Liver (tissue), 3 donors: ENCODE measurements around the gene CHEK1.
"Not testable (repeated sequence)": the region's sequence is repeated elsewhere in the genome, so short reads cannot be mapped to it uniquely, and the experiment has no call there.

Source experiments
- CTCF ChIP-seq: fragments of 150-350 bp; IDR thresholded peaks from 2 replicates; pipeline ENCODE4 v1.5.1; 2017; ENCODE audit warnings: improper control_type of control experiment, low read depth, low read length; ENCODE audit not compliant: missing input control
- EGR1 ChIP-seq, 2 donors: IDR thresholded peaks; 2 replicates each; pipeline ENCODE4 v1.6.1; 2016 to 2018; ENCODE audit warnings: antibody characterized with exemption in 2 of 2, low read depth in 2 of 2
- FOXA1 ChIP-seq: IDR thresholded peaks from 2 replicates; pipeline ENCODE4 v1.6.1; 2016; ENCODE audit warnings: antibody characterized with exemption
- GABPA ChIP-seq, 2 donors: IDR thresholded peaks in 1 of 2; conservative IDR thresholded peaks in 1 of 2; 2 replicates each; pipeline ENCODE4 v1.6.1; 2016; ENCODE audit warnings: antibody characterized with exemption in 2 of 2, mild to moderate bottlenecking in 1 of 2, moderate library complexity in 1 of 2
- JUND ChIP-seq, 2 donors: IDR thresholded peaks; 2 replicates each; pipeline ENCODE4 v1.6.1; 2016; ENCODE audit warnings: antibody characterized with exemption in 2 of 2
- MAX ChIP-seq: IDR thresholded peaks from 2 replicates; pipeline ENCODE4 v1.6.1; 2016; ENCODE audit warnings: antibody characterized with exemption
- RAD21 ChIP-seq, 2 donors: IDR thresholded peaks; 2 replicates each; pipeline ENCODE4 v1.6.1; 2016; ENCODE audit warnings: antibody characterized with exemption in 2 of 2, mild to moderate bottlenecking in 2 of 2
- REST ChIP-seq: IDR thresholded peaks from 2 replicates; pipeline ENCODE4 v1.6.1; 2016; ENCODE audit warnings: antibody characterized with exemption, mild to moderate bottlenecking
- TAF1 ChIP-seq: conservative IDR thresholded peaks from 2 replicates; pipeline ENCODE4 v1.6.1; 2016; ENCODE audit warnings: antibody characterized with exemption, mild to moderate bottlenecking
- donor health status: healthy.
- donor health status: healthy.

GRCh38 chr11:125577181-125577580 is 47.8 kb upstream of the CHEK1 start:
- TF ChIP-seq GABPA (IDR thresholded peaks at IDR 0.05 in 1 of 2, conservative IDR thresholded peaks at IDR 0.05 in 1 of 2); CTCF; EGR1 (IDR thresholded peaks at IDR 0.05; ENCODE audit: low read depth in 2 of 2); FOXA1; MAX; REST; TAF1; RAD21 (IDR thresholded peaks at IDR 0.05); JUND (IDR thresholded peaks at IDR 0.05): not testable (repeated sequence)
